Loucy (cell line): ENCODE measurements around the gene PCBD2.

Experiments
- H2AFZ ChIP-seq: fragments of 200-600 bp; sonication (generic); 2 replicates; pipeline ENCODE4 v1.6.0; 2016; ENCODE audit warnings: antibody characterized with exemption, mild to moderate bottlenecking, low read length, moderate library complexity
- H3F3A ChIP-seq: fragments of 200-600 bp; 2 replicates; pipeline ENCODE4 v1.6.0; 2016; ENCODE audit warnings: antibody characterized with exemption, low read depth, mild to moderate bottlenecking
- H3K27me3 ChIP-seq: fragments of 200-600 bp; sonication (generic); 2 replicates; pipeline ENCODE4 v1.6.1; 2014; ENCODE audit warnings: low read length, mild to moderate bottlenecking; ENCODE audit not compliant: insufficient read depth, poor library complexity, severe bottlenecking
- H3K36me3 ChIP-seq: fragments of 200-600 bp; sonication (generic); 2 replicates; pipeline ENCODE4 v1.6.1; 2016; ENCODE audit warnings: low read length; ENCODE audit not compliant: insufficient read depth
- H3K4me1 ChIP-seq: fragments of 200-600 bp; sonication (generic); 2 replicates; pipeline ENCODE4 v1.5.1; 2014; ENCODE audit warnings: low read length, mild to moderate bottlenecking; ENCODE audit not compliant: insufficient read depth, poor library complexity, severe bottlenecking
- H3K4me2 ChIP-seq: fragments of 200-600 bp; sonication (generic); 2 replicates; pipeline ENCODE4 v1.6.0; 2014; ENCODE audit warnings: antibody characterized with exemption, low read length, low read depth, mild to moderate bottlenecking; ENCODE audit not compliant: poor library complexity, severe bottlenecking
- H3K4me3 ChIP-seq: fragments of 200-600 bp; sonication (generic); 2 replicates; pipeline ENCODE4 v1.5.1; 2014; ENCODE audit warnings: low read length, mild to moderate bottlenecking, mixed read lengths; ENCODE audit not compliant: poor library complexity, severe bottlenecking
- H3K79me2 ChIP-seq: fragments of 200-600 bp; sonication (generic); 2 replicates; pipeline ENCODE4 v1.6.1; 2014; ENCODE audit warnings: low read length; ENCODE audit not compliant: insufficient read depth
- H3K9ac ChIP-seq: fragments of 200-600 bp; sonication (generic); 2 replicates; pipeline ENCODE4 v1.6.0; 2014; ENCODE audit warnings: mild to moderate bottlenecking, low read depth, low read length, moderate library complexity; ENCODE audit not compliant: poor library complexity, severe bottlenecking
- H3K9me2 ChIP-seq: fragments of 200-600 bp; sonication (generic); replicated peaks from 2 replicates; pipeline ENCODE4 v1.6.1; 2016; ENCODE audit warnings: low read depth, low read length, mixed read lengths
- H3K9me3 ChIP-seq: fragments of 200-600 bp; sonication (generic); 2 replicates; pipeline ENCODE4 v1.6.1; 2014; ENCODE audit warnings: mild to moderate bottlenecking, antibody characterized with exemption, low read length, low read depth; ENCODE audit not compliant: insufficient read depth
- H4K20me1 ChIP-seq: fragments of 200-600 bp; sonication (generic); 2 replicates; pipeline ENCODE4 v1.6.0; 2014; ENCODE audit warnings: antibody characterized with exemption, low read length, mild to moderate bottlenecking; ENCODE audit not compliant: insufficient read depth, poor library complexity, severe bottlenecking
- EZH2phosphoT487 ChIP-seq: fragments of 200-600 bp; IDR thresholded peaks from 2 replicates; pipeline ENCODE4 v1.6.1; 2018; ENCODE audit warnings: antibody characterized with exemption, mild to moderate bottlenecking, moderate library complexity, borderline replicate concordance
- TF ChIP-seq, protein P1 (sequence below): fragments of 200-600 bp; sonication (generic); conservative IDR thresholded peaks from 2 replicates; pipeline ENCODE4 v1.5.1; 2014; ENCODE audit warnings: mild to moderate bottlenecking, antibody characterized with exemption, low read length

PCBD2 gene

DNA sequence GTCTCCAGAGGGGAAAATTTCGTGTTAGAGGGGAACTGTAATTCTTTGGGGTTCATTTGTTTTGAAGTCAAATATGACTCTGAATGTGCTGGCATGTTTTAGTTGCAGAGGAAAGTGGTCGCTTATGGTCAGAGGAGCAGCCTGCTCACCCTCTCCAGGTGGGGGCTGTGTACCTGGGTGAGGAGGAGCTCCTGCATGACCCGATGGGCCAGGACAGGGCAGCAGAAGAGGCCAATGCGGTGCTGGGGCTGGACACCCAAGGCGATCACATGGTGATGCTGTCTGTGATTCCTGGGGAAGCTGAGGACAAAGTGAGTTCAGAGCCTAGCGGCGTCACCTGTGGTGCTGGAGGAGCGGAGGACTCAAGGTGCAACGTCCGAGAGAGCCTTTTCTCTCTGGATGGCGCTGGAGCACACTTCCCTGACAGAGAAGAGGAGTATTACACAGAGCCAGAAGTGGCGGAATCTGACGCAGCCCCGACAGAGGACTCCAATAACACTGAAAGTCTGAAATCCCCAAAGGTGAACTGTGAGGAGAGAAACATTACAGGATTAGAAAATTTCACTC, 17.3 kb upstream of the PCBD2 start:
- H3K36me3 ChIP-seq, result no peaks in the 10 kb centered on the region; the same call in 1 of the 2 replicates
- no peak overlapping the region for H3K4me2 ChIP-seq
- no peak overlapping the region for H3K9ac ChIP-seq
- H4K20me1 ChIP-seq, result no peaks in the 10 kb centered on the region
- no peaks in the 10 kb centered on the region for H3K4me1 ChIP-seq
- H3F3A ChIP-seq, result no peaks in the 10 kb centered on the region
- H3K27me3 ChIP-seq, result no peaks in the 10 kb centered on the region
- H3K4me3 ChIP-seq, result no peak overlapping the region
- H3K9me2 ChIP-seq, result no peaks in the 10 kb centered on the region
- H3K79me2 ChIP-seq, result no peaks in the 10 kb centered on the region
- TF ChIP-seq, protein P1, sequence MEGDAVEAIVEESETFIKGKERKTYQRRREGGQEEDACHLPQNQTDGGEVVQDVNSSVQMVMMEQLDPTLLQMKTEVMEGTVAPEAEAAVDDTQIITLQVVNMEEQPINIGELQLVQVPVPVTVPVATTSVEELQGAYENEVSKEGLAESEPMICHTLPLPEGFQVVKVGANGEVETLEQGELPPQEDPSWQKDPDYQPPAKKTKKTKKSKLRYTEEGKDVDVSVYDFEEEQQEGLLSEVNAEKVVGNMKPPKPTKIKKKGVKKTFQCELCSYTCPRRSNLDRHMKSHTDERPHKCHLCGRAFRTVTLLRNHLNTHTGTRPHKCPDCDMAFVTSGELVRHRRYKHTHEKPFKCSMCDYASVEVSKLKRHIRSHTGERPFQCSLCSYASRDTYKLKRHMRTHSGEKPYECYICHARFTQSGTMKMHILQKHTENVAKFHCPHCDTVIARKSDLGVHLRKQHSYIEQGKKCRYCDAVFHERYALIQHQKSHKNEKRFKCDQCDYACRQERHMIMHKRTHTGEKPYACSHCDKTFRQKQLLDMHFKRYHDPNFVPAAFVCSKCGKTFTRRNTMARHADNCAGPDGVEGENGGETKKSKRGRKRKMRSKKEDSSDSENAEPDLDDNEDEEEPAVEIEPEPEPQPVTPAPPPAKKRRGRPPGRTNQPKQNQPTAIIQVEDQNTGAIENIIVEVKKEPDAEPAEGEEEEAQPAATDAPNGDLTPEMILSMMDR, result no peak
- TF ChIP-seq EZH2phosphoT487, result no peak
- H2AFZ ChIP-seq, result no peak overlapping the region
- H3K9me3 ChIP-seq, result no peaks in the 10 kb centered on the region

DNA sequence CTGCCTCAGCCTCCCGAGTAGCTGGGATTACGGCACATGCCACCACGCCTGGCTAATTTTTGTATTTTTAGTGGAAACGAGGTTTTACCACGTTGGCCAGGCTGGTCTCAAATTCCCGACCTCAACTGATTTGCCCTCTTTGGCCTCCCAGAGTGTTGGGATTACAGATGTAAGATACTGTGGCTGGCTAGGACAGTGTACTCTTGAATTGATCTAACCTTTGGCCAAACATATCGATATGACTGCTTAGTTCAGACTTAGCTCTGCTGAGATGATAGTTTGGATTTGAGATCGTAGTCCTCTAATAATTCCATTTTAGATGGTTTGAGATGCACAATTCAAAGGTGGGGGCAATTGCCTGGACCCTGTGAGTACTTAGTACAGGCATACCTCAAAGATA, 15.6 kb upstream of the PCBD2 start:
- Histone ChIP-seq H3K79me2 (no peaks in the 10 kb centered on the region), H3K36me3 (no peaks in the 10 kb centered on the region; the same call in 1 of the 2 replicates), H3F3A (no peaks in the 10 kb centered on the region), H4K20me1 (no peaks in the 10 kb centered on the region), H3K9ac (no peak overlapping the region), H3K9me3 (no peaks in the 10 kb centered on the region), H2AFZ (no peak overlapping the region), H3K4me1 (no peaks in the 10 kb centered on the region), H3K9me2 (no peaks in the 10 kb centered on the region), H3K4me3 (no peak overlapping the region), H3K27me3 (no peaks in the 10 kb centered on the region), H3K4me2 (no peak overlapping the region)
- TF ChIP-seq EZH2phosphoT487, result no peak
- TF ChIP-seq, protein P1, result no peak

DNA sequence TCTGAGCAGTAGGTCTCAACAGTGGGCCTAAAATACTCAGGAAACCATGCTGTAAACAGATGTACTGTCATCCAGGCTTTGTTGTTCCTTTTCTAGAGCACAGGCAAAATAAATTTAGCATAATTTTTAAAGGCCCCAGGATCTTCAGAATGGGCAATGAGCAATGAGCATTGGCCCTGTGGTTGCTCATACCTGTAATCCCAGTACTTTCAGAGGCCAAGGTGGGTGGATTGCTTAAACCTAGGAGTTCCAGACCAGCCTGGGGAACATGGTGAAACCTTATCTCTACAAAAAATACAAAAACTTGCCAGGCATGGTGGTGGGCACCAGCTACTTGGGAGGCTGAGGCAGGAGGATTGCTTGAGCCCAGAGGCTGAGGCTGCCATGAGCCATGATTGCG, 13.5 kb upstream of the PCBD2 start:
- Histone ChIP-seq H3K27me3 (no peaks in the 10 kb centered on the region), H4K20me1 (no peaks in the 10 kb centered on the region), H2AFZ (no peak overlapping the region), H3K9ac (no peak overlapping the region), H3F3A (no peaks in the 10 kb centered on the region), H3K9me3 (no peaks in the 10 kb centered on the region), H3K9me2 (no peaks in the 10 kb centered on the region), H3K79me2 (no peaks in the 10 kb centered on the region), H3K4me1 (no peaks in the 10 kb centered on the region), H3K4me2 (no peak overlapping the region), H3K36me3 (peaks cover 11% of the 10 kb centered on the region; the same call in 1 of the 2 replicates), H3K4me3 (no peak overlapping the region)
- TF ChIP-seq, protein P1, result no peak
- no peak for TF ChIP-seq EZH2phosphoT487
